ENCODE results near the gene NTRK3. TPM values are rescaled to one million over a fixed set of nuclear protein-coding genes. Genes with fewer than 3 reads are reported as not detected.

NTRK3 gene
- total RNA-seq, 6 donors from 2014 or later: 1.4 to 11.5 (median 2.4) TPM

DNA sequence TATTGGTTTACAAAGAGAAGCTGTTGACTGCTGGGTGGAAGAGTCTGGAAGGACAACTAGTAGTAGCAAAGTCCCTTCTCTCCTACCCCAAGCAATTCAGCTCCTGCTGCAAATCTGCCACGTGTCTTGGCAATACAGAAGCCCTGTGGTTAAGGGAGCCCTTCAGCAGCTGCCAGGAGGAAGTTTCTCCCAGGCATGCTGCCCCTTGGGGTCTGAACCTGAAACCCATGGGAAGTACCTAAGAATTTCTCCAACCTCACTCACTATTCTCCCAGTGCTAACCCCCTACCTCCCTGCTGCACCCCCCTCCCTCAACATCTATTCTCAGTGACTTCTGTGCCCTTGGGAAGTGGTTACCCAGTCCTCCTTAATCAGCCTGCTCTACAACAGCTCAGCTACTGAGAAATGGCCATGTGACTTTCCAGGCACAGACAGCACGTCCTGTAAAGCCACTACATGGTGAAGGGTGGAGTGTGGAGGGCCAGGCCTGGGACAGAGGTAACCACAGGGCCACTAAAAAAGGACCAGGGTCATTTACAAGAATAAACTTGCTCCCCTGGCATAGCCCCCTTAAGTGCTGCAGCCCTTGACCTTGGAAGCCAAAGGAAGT lies 316.6 kb downstream of the NTRK3 start:
- H3K9me3 ChIP-seq: no peaks in the 10 kb centered on the region
- no peak overlapping the region for H3K4me3 ChIP-seq
- WGBS, 2 donors: 30 to 35% methylated on average over 2 of the region's 2 CpGs
- peak in 1 of 2 donors; percentile 27 for ATAC-seq (ENCODE audit: low FRiP score in 2 of 2)
- H3K27ac ChIP-seq: no peak overlapping the region
- H3K4me1 ChIP-seq: no peaks in the 10 kb centered on the region
- no peaks in the 10 kb centered on the region for H3K36me3 ChIP-seq
- no peaks in the 10 kb centered on the region for H3K27me3 ChIP-seq
- no peak for DNase-seq
- TF ChIP-seq POLR2AphosphoS5 (IDR thresholded peaks at IDR 0.05): no peak
- TF ChIP-seq, protein P1, sequence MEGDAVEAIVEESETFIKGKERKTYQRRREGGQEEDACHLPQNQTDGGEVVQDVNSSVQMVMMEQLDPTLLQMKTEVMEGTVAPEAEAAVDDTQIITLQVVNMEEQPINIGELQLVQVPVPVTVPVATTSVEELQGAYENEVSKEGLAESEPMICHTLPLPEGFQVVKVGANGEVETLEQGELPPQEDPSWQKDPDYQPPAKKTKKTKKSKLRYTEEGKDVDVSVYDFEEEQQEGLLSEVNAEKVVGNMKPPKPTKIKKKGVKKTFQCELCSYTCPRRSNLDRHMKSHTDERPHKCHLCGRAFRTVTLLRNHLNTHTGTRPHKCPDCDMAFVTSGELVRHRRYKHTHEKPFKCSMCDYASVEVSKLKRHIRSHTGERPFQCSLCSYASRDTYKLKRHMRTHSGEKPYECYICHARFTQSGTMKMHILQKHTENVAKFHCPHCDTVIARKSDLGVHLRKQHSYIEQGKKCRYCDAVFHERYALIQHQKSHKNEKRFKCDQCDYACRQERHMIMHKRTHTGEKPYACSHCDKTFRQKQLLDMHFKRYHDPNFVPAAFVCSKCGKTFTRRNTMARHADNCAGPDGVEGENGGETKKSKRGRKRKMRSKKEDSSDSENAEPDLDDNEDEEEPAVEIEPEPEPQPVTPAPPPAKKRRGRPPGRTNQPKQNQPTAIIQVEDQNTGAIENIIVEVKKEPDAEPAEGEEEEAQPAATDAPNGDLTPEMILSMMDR (IDR thresholded peaks at IDR 0.05): no peak

DNA sequence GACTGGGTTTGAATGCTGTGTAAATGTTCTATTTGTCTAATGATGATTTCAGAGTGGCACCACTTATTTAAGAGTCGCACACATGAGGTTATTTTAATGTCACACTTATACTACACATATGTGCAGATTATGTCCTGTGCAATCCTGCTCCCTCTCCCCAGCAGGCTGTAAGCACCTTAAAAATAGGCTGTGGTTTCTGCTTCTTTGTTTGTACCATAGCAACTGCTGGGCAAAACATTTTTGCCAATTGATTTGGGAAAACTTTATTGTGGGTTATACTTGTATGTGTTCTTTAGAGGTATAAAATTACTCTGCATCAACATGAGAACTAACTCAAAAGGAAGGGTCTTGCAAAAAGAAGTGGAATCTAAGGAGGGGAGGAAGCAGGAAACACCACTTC lies 318.5 kb downstream of the NTRK3 start:
- Histone ChIP-seq H3K4me1 (no peaks in the 10 kb centered on the region), H3K9me3 (no peaks in the 10 kb centered on the region), H3K27me3 (no peaks in the 10 kb centered on the region), H3K27ac (no peak overlapping the region), H3K4me3 (no peak overlapping the region), H3K36me3 (no peaks in the 10 kb centered on the region)
- ATAC-seq (ENCODE audit: low FRiP score in 2 of 2) (no peak), DNase-seq (no peak)
- 85% methylated on average over 1 of the region's 1 CpG for WGBS, 2 donors
- TF ChIP-seq POLR2A (IDR thresholded peaks at IDR 0.05) (no peak), POLR2AphosphoS5 (IDR thresholded peaks at IDR 0.05) (no peak)

DNA sequence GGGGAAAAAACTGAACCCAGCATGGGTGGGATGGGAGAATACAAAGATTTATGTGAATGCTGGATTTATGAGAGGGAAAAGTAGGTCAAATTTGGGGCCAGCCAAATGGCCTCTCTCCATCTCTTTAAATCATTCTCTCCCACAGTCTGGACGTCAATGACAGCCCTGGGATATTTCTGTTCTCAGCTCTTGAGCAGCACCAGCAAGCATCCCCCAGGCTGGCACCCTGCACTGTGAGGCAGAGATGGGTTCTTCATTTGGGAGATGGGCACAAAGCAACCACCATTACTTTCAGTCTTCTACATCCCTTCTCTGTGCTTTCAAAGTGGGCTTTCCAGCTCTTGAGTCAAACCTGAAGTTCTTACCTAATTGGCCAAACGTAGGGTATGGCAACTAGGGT lies 321.0 kb downstream of the NTRK3 start:
- 44 to 50% methylated on average over 2 of the region's 2 CpGs for WGBS, 2 donors
- Histone ChIP-seq H3K27me3 (no peaks in the 10 kb centered on the region), H3K4me3 (no peak overlapping the region), H3K36me3 (no peaks in the 10 kb centered on the region), H3K4me1 (no peaks in the 10 kb centered on the region), H3K27ac (no peak overlapping the region), H3K9me3 (no peaks in the 10 kb centered on the region)
- ATAC-seq (ENCODE audit: low FRiP score in 2 of 2) (no peak), DNase-seq (no peak)
- no peak for TF ChIP-seq POLR2A (IDR thresholded peaks at IDR 0.05)
- TF ChIP-seq, protein P1 (IDR thresholded peaks at IDR 0.05): no peak

DNA sequence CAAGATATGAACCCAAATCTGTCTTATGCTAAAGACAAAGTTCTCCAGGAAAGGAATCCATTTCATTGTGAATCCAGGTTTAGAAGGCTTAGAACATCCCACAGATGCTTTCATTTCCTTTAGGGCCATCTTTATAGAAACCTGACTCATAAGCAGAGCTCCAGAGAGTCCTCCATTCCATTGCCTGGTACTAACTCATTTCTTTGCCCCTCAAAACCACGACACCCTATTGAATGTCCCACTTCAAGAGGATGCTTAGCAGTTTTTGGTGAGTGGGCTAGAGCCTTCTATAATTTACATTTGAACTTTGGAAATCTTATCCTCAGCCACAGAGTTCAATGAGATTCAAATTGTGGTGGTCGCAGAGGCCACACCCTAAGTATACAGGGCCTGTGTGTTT lies 325.0 kb downstream of the NTRK3 start:
- ATAC-seq (ENCODE audit: low FRiP score in 2 of 2): no peak
- no peak overlapping the region for H3K4me3 ChIP-seq

DNA sequence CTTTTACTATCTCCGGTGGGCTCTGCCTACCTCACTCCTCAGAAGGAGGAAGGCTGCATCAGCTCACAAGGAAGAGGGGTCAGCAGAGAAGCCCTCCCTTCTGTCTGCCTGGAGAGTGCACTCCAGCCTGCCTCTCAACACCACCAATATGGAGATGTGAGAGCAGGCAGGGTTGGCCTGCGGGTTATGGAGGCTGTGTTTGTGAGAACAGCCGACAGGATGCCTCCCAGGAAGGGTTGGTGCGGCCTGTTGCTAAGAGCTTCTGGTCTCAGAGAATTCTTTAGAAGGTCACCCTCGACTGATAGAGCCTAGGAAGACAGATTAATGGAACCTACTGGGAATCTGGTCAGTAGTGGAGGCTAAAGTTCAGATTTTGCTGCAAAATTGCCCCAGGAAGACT lies 326.1 kb downstream of the NTRK3 start:
- no peaks in the 10 kb centered on the region for H3K36me3 ChIP-seq
- no peaks in the 10 kb centered on the region for H3K9me3 ChIP-seq
- WGBS, 2 donors: 78 to 81% methylated on average over 5 of the region's 5 CpGs
- H3K4me3 ChIP-seq: no peak overlapping the region
- ATAC-seq (ENCODE audit: low FRiP score in 2 of 2): no peak
- no peaks in the 10 kb centered on the region for H3K4me1 ChIP-seq
- TF ChIP-seq POLR2A (IDR thresholded peaks at IDR 0.05): no peak
- TF ChIP-seq EP300 (IDR thresholded peaks at IDR 0.05): no peak
- TF ChIP-seq, protein P1 (IDR thresholded peaks at IDR 0.05): no peak
- no peak for TF ChIP-seq POLR2AphosphoS5 (IDR thresholded peaks at IDR 0.05)
- H3K27ac ChIP-seq: no peak overlapping the region
- DNase-seq: no peak
- H3K27me3 ChIP-seq: no peaks in the 10 kb centered on the region

More for the DNA sequence above, 325.0 kb downstream of the NTRK3 start:
- no peaks in the 10 kb centered on the region for H3K9me3 ChIP-seq
- no peaks in the 10 kb centered on the region for H3K27me3 ChIP-seq
- H3K4me1 ChIP-seq: no peaks in the 10 kb centered on the region
- H3K36me3 ChIP-seq: no peaks in the 10 kb centered on the region
- no peak overlapping the region for H3K27ac ChIP-seq
- WGBS, 2 donors: 80% methylated on average over 2 of the region's 2 CpGs
- TF ChIP-seq EP300 (IDR thresholded peaks at IDR 0.05): no peak
- TF ChIP-seq, protein P1 (IDR thresholded peaks at IDR 0.05): no peak
- TF ChIP-seq POLR2A (IDR thresholded peaks at IDR 0.05): no peak
- TF ChIP-seq POLR2AphosphoS5 (IDR thresholded peaks at IDR 0.05): no peak
- DNase-seq: no peak

Measured in upper lobe of left lung (tissue), 6 donors.